IPS-18c (cell line): Measurements from ENCODE around the gene CROCC2.

Experiments
- H3K4me3 ChIP-seq: 2 replicates; pipeline ENCODE4 v1.7.0; 2013; ENCODE audit warnings: low read depth, mild to moderate bottlenecking, low read length, moderate library complexity; ENCODE audit not compliant: insufficient read depth
- H3K9me3 ChIP-seq: one replicate; pipeline ENCODE4 v1.6.1; 2013; ENCODE audit warnings: mild to moderate bottlenecking, low read length, moderate library complexity; ENCODE audit not compliant: control insufficient read depth, insufficient read depth

CROCC2 gene

GRCh38 chr2:240994171-240994896 is 88.2 kb downstream of the CROCC2 start:
- Histone ChIP-seq H3K4me3 (no peak overlapping the region), H3K9me3 (no peaks in the 10 kb centered on the region)

GRCh38 chr2:240995041-240996021 is 89.2 kb downstream of the CROCC2 start:
- Histone ChIP-seq H3K4me3 (no peak overlapping the region), H3K9me3 (no peaks in the 10 kb centered on the region)

GRCh38 chr2:240996161-240996833 is 90.2 kb downstream of the CROCC2 start:
- Histone ChIP-seq H3K4me3 (no peak overlapping the region), H3K9me3 (no peaks in the 10 kb centered on the region)

GRCh38 chr2:240996834-240997140 is 90.7 kb downstream of the CROCC2 start:
- no peak overlapping the region for H3K4me3 ChIP-seq
- no peaks in the 10 kb centered on the region for H3K9me3 ChIP-seq

- no peaks in the 10 kb centered on the region for H3K9me3 ChIP-seq
- H3K4me3 ChIP-seq: no peak overlapping the region
Measured at GRCh38 chr2:240997141-240997855, 91.2 kb downstream of the CROCC2 start.

- H3K4me3 ChIP-seq: peak within 1 kb of the TSS; percentile 78
- no peaks in the 10 kb centered on the region for H3K9me3 ChIP-seq
Measured at GRCh38 chr2:240997856-240998705, 91.9 kb downstream of the CROCC2 start, which contains the start of gene SNED1. SNED1 (plus strand) TSS chr2:240998618; CDS start chr2:240998838, 220 bp downstream.

GRCh38 chr2:240998706-240998994 is 92.5 kb downstream of the CROCC2 start:
- Histone ChIP-seq H3K9me3 (no peaks in the 10 kb centered on the region), H3K4me3 (peak overlapping the region; percentile 67)

- H3K9me3 ChIP-seq: no peaks in the 10 kb centered on the region
- H3K4me3 ChIP-seq: peak overlapping the region; percentile 67
Measured at GRCh38 chr2:240998995-240999791, 93.1 kb downstream of the CROCC2 start.

- Histone ChIP-seq H3K9me3 (no peaks in the 10 kb centered on the region), H3K4me3 (no peak overlapping the region)
Measured at GRCh38 chr2:240999873-241000541, 93.9 kb downstream of the CROCC2 start.

GRCh38 chr2:241000831-241001321 is 94.7 kb downstream of the CROCC2 start:
- peaks cover 3% of the 10 kb centered on the region for H3K9me3 ChIP-seq
- H3K4me3 ChIP-seq: no peak overlapping the region

- Histone ChIP-seq H3K4me3 (no peak overlapping the region), H3K9me3 (peaks cover 3% of the 10 kb centered on the region)
Measured at GRCh38 chr2:241001413-241002274, 95.5 kb downstream of the CROCC2 start.

- no peak overlapping the region for H3K4me3 ChIP-seq
- H3K9me3 ChIP-seq: peaks cover 3% of the 10 kb centered on the region
Measured at GRCh38 chr2:241002275-241003046, 96.3 kb downstream of the CROCC2 start.

GRCh38 chr2:241003047-241003360 is 96.9 kb downstream of the CROCC2 start:
- peaks cover 3% of the 10 kb centered on the region for H3K9me3 ChIP-seq
- no peak overlapping the region for H3K4me3 ChIP-seq

- H3K4me3 ChIP-seq: no peak overlapping the region
- peaks cover 3% of the 10 kb centered on the region for H3K9me3 ChIP-seq
Measured at GRCh38 chr2:241003369-241003768, 97.2 kb downstream of the CROCC2 start.
